Hepatocyte (in vitro differentiated cells): ENCODE data around the gene TMEM131L. TPM values are rescaled to one million over a fixed set of nuclear protein-coding genes. Genes with fewer than 3 reads are reported as not detected.

ENCODE experiments used
- DNase-seq: peaks from one replicate; pipeline ENCODE4 v3.0.0-alpha.2; 2016; ENCODE audit warnings: low spot score
- H2AFZ ChIP-seq: fragments of 200-600 bp; sonication (generic); 2 replicates; pipeline ENCODE4 v1.6.0; 2016; ENCODE audit warnings: antibody characterized with exemption, mild to moderate bottlenecking
- H3K27ac ChIP-seq: fragments of 200-600 bp; sonication (generic); 2 replicates; pipeline ENCODE4 v1.5.1; 2016; ENCODE audit warnings: mild to moderate bottlenecking
- H3K27me3 ChIP-seq: fragments of 200-600 bp; sonication (generic); 2 replicates; pipeline ENCODE4 v1.6.1; 2016
- H3K36me3 ChIP-seq: fragments of 200-600 bp; sonication (generic); replicated peaks from 2 replicates; pipeline ENCODE4 v1.5.1; 2016; ENCODE audit warnings: low read depth; ENCODE audit not compliant: insufficient read depth
- H3K4me1 ChIP-seq: fragments of 200-600 bp; sonication (generic); 2 replicates; pipeline ENCODE4 v1.5.1; 2016; ENCODE audit warnings: mild to moderate bottlenecking, moderate library complexity; ENCODE audit not compliant: insufficient read depth
- H3K4me2 ChIP-seq: fragments of 200-600 bp; sonication (generic); 2 replicates; pipeline ENCODE4 v1.6.0; 2016
- H3K4me3 ChIP-seq: fragments of 200-600 bp; sonication (generic); 2 replicates; pipeline ENCODE4 v1.5.1; 2016; ENCODE audit warnings: mild to moderate bottlenecking
- H3K79me2 ChIP-seq: fragments of 200-600 bp; sonication (generic); 2 replicates; pipeline ENCODE4 v1.6.0; 2017; ENCODE audit warnings: mild to moderate bottlenecking
- H3K9me2 ChIP-seq: fragments of 200-600 bp; sonication (generic); replicated peaks from 2 replicates; pipeline ENCODE4 v1.6.0; 2017; ENCODE audit warnings: mild to moderate bottlenecking; ENCODE audit not compliant: insufficient read depth
- H3K9me3 ChIP-seq: fragments of 200-600 bp; sonication (generic); 2 replicates; pipeline ENCODE4 v1.5.1; 2016; ENCODE audit warnings: low read depth, mild to moderate bottlenecking
- H4K20me1 ChIP-seq: fragments of 200-600 bp; sonication (generic); 2 replicates; pipeline ENCODE4 v1.6.0; 2016; ENCODE audit warnings: mild to moderate bottlenecking; ENCODE audit not compliant: insufficient read depth, poor library complexity, severe bottlenecking
- EZH2 ChIP-seq: fragments of 200-600 bp; sonication (generic); IDR thresholded peaks from 2 replicates; pipeline ENCODE4 v1.6.1; 2016; ENCODE audit warnings: antibody characterized with exemption, mild to moderate bottlenecking, borderline replicate concordance
- EZH2phosphoT487 ChIP-seq: fragments of 200-600 bp; sonication (generic); IDR thresholded peaks from one replicate; pipeline ENCODE4 v1.6.1; 2018; ENCODE audit warnings: antibody characterized with exemption, mild to moderate bottlenecking, low read depth, moderate library complexity; ENCODE audit not compliant: unreplicated experiment, severe bottlenecking
- WGBS: methylation state at CpG from one replicate; pipeline ENCODE4 v1.1.6; 2016; ENCODE audit warnings: low lambda C conversion rate; ENCODE audit errors: missing lambda C conversion rate; 5-methylcytosine and 5-hydroxymethylcytosine counted together
- polyA plus RNA-seq: library from polyadenylated mRNA; unstranded; fragments of >200 nt; fragmentation: Nextera tagmentation; extraction: Ambion mirVana; gene quantifications from 2 replicates; pipeline ENCODE4 v1.2.1, GENCODE V29; 2016
- total RNA-seq: library from RNA; depleted of rRNA; stranded (reverse); fragments of >200 nt; gene quantifications from 2 replicates; pipeline ENCODE4 v1.2.3, GENCODE V29; 2014
- TF ChIP-seq, protein P1 (sequence below): fragments of 200-600 bp; sonication (generic); IDR thresholded peaks from 2 replicates; pipeline ENCODE4 v1.5.1; 2016; ENCODE audit warnings: antibody characterized with exemption, mild to moderate bottlenecking; ENCODE audit not compliant: poor library complexity

Gene TMEM131L
- total and polyA plus RNA-seq, 2 experiments from 2014 or later = 6.3 to 10.5 TPM

DNA sequence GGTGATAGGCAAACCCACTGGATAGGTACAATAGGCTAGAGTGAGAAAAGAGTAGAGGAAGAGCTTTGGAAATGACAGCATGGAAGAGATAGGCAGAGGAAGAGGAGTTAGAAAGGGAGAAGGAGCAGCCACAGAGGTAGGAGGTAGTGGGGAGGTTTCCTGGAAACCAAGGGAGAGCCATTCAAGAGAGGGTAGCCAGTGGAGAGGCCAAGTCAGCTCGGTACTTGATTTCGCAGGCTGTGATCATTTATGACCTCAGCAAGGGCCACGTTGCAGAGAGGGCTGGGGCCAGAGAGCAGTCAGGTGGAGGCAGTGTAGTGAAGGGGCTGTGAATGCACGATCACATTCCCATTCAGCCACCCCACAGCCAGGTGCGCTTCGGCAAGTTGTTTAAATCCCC is 76.0 kb downstream of the TMEM131L start:
- no peak overlapping the region for H3K4me2 ChIP-seq
- H4K20me1 ChIP-seq = no peaks in the 10 kb centered on the region
- H3K36me3 ChIP-seq = no peaks in the 10 kb centered on the region
- H3K4me3 ChIP-seq = no peak overlapping the region
- H3K27me3 ChIP-seq = no peaks in the 10 kb centered on the region
- H3K9me2 ChIP-seq = no peaks in the 10 kb centered on the region
- no peaks in the 10 kb centered on the region for H3K9me3 ChIP-seq
- TF ChIP-seq EZH2phosphoT487 = no peak
- H3K27ac ChIP-seq = no peak overlapping the region
- no peaks in the 10 kb centered on the region for H3K79me2 ChIP-seq
- WGBS = 93% methylated on average over 6 of the region's 6 CpGs
- H3K4me1 ChIP-seq = peaks cover 2% of the 10 kb centered on the region
- H2AFZ ChIP-seq = no peak overlapping the region
- no peak for DNase-seq

DNA sequence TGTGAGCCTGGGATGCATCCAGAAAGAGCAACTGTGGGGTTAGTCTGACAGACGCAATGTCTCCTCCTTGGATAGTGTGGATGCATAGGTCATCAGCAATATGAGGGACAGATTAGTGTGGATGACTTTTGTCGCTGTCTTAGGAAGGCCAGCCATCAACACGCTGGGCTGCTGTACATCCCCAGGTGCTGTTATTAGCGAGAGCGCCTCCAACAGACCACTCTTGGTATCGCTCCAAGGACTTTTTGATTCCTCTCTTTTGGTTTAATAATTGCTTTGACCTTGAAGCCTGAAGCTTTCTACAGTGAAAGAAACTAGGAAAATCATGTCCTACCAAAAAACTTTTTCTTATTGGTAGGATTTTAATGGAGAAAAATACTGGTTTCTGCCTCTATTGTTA is 76.7 kb downstream of the TMEM131L start:
- H4K20me1 ChIP-seq = no peaks in the 10 kb centered on the region
- H3K4me3 ChIP-seq = no peak overlapping the region
- H3K4me1 ChIP-seq = peaks cover 2% of the 10 kb centered on the region
- DNase-seq = no peak
- H3K79me2 ChIP-seq = no peaks in the 10 kb centered on the region
- no peaks in the 10 kb centered on the region for H3K36me3 ChIP-seq
- no peak overlapping the region for H3K27ac ChIP-seq
- WGBS = 93% methylated on average over 6 of the region's 6 CpGs
- TF ChIP-seq, protein P1, sequence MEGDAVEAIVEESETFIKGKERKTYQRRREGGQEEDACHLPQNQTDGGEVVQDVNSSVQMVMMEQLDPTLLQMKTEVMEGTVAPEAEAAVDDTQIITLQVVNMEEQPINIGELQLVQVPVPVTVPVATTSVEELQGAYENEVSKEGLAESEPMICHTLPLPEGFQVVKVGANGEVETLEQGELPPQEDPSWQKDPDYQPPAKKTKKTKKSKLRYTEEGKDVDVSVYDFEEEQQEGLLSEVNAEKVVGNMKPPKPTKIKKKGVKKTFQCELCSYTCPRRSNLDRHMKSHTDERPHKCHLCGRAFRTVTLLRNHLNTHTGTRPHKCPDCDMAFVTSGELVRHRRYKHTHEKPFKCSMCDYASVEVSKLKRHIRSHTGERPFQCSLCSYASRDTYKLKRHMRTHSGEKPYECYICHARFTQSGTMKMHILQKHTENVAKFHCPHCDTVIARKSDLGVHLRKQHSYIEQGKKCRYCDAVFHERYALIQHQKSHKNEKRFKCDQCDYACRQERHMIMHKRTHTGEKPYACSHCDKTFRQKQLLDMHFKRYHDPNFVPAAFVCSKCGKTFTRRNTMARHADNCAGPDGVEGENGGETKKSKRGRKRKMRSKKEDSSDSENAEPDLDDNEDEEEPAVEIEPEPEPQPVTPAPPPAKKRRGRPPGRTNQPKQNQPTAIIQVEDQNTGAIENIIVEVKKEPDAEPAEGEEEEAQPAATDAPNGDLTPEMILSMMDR = no peak
- no peak for TF ChIP-seq EZH2phosphoT487
- TF ChIP-seq EZH2 = no peak
- no peaks in the 10 kb centered on the region for H3K9me3 ChIP-seq
- H3K9me2 ChIP-seq = no peaks in the 10 kb centered on the region
- H3K4me2 ChIP-seq = no peak overlapping the region
- H2AFZ ChIP-seq = no peak overlapping the region
- no peaks in the 10 kb centered on the region for H3K27me3 ChIP-seq

DNA sequence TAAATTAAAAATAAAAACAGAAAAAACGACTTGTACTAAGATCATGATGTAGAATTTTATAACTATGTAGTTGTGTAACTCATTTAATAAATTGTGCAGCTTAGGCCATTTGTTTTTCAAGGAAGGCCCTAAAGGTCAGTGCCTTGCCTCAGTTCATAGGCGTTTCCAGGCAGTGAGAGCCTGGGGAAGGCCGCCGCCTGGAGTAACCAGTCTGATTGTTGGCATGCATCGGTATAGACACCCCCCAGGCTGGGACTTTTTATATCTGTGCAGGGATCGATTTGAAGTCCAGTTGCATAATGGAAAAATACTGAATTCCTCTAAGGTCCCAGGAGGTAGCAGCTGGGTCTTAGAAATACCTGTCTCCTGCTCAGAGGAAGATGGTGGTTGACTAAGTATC is 77.2 kb downstream of the TMEM131L start:
- 93% methylated on average over 6 of the region's 6 CpGs for WGBS
- H2AFZ ChIP-seq = no peak overlapping the region

DNA sequence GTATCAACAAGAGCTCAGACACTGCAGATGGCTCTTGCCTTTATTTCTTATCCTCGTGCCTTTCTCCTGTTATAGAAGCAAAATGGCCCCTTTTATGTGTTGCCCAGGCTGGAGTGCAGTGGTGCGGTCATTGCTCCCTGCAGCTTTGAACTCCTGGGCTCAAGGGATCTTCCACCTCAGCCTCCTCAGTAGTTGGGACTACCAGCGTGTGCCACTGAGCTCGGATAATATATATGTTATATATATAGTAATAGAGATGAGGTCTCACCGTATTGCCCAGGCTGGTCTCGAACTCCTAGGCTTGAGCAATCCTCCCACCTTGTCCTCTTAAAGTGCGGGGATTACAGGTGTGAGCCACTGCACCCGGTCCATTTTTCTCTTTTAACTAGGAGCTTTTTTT is 79.7 kb downstream of the TMEM131L start:
- Histone ChIP-seq H4K20me1 (no peaks in the 10 kb centered on the region), H3K4me3 (no peak overlapping the region), H3K36me3 (no peaks in the 10 kb centered on the region), H3K27ac (no peak overlapping the region), H3K27me3 (no peaks in the 10 kb centered on the region), H3K4me1 (no peaks in the 10 kb centered on the region), H3K4me2 (no peak overlapping the region), H3K79me2 (no peaks in the 10 kb centered on the region), H2AFZ (no peak overlapping the region), H3K9me2 (no peaks in the 10 kb centered on the region), H3K9me3 (no peaks in the 10 kb centered on the region)
- WGBS = 92% methylated on average over 8 of the region's 8 CpGs
- TF ChIP-seq, protein P1 = no peak
- TF ChIP-seq EZH2 (no peak), EZH2phosphoT487 (no peak)
- DNase-seq = no peak

More for the DNA sequence above, 77.2 kb downstream of the TMEM131L start:
- Histone ChIP-seq H4K20me1 (no peaks in the 10 kb centered on the region), H3K36me3 (no peaks in the 10 kb centered on the region), H3K9me3 (no peaks in the 10 kb centered on the region), H3K27me3 (no peaks in the 10 kb centered on the region), H3K9me2 (no peaks in the 10 kb centered on the region), H3K4me1 (peaks cover 2% of the 10 kb centered on the region), H3K4me3 (no peak overlapping the region), H3K4me2 (no peak overlapping the region), H3K27ac (no peak overlapping the region), H3K79me2 (no peaks in the 10 kb centered on the region)
- no peak for DNase-seq
- TF ChIP-seq, protein P1 = no peak
- TF ChIP-seq EZH2phosphoT487 = no peak
- TF ChIP-seq EZH2 = no peak
